ENCODE measurements around the gene RFC2.

DNA sequence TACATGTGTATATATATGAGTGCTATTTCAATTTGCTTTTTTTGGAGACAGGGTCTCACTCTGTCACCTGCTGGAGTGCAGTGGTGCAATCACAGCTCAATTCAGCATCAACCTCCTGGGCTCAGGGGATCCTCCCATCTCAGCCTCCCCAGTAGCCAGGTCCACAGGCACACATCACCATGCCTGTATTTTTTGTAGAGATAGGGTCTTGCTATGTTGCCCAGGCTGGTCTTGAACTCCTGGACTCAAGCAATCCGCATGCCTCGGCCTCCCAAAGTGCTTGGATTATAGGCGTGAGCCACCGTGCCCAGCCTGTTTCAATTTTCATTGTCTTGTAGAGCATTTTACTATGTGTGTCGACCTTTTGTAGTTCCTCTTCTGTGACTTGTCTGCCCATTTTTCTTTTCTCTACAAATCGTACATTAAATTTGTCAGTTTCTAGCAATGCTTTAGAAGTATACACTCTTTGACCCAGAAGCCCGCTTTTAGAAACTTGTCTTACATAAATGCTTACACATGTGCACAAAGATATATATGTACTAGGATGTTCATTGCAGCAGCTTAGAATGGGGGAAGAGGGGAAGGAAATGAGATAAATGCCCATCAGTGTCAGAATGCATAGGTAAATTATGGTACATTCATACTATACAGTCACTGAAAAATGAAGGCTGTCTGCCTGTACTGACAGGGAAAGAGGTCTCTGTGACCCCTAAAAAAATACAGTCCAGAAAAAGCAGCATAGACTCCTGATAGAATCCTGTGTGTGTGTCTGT lies 12.2 kb upstream of the RFC2 start:
- no peak for TF ChIP-seq EZH2phosphoT487 (IDR thresholded peaks at IDR 0.05; ENCODE audit: borderline replicate concordance, low read depth, low read length)
- TF ChIP-seq, protein P1, sequence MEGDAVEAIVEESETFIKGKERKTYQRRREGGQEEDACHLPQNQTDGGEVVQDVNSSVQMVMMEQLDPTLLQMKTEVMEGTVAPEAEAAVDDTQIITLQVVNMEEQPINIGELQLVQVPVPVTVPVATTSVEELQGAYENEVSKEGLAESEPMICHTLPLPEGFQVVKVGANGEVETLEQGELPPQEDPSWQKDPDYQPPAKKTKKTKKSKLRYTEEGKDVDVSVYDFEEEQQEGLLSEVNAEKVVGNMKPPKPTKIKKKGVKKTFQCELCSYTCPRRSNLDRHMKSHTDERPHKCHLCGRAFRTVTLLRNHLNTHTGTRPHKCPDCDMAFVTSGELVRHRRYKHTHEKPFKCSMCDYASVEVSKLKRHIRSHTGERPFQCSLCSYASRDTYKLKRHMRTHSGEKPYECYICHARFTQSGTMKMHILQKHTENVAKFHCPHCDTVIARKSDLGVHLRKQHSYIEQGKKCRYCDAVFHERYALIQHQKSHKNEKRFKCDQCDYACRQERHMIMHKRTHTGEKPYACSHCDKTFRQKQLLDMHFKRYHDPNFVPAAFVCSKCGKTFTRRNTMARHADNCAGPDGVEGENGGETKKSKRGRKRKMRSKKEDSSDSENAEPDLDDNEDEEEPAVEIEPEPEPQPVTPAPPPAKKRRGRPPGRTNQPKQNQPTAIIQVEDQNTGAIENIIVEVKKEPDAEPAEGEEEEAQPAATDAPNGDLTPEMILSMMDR (conservative IDR thresholded peaks at IDR 0.05; ENCODE audit: low read length), result no peak

Measured in OCI-LY7 (cell line).